ENCODE results near the gene SEMA5B.

Gene SEMA5B

DNA sequence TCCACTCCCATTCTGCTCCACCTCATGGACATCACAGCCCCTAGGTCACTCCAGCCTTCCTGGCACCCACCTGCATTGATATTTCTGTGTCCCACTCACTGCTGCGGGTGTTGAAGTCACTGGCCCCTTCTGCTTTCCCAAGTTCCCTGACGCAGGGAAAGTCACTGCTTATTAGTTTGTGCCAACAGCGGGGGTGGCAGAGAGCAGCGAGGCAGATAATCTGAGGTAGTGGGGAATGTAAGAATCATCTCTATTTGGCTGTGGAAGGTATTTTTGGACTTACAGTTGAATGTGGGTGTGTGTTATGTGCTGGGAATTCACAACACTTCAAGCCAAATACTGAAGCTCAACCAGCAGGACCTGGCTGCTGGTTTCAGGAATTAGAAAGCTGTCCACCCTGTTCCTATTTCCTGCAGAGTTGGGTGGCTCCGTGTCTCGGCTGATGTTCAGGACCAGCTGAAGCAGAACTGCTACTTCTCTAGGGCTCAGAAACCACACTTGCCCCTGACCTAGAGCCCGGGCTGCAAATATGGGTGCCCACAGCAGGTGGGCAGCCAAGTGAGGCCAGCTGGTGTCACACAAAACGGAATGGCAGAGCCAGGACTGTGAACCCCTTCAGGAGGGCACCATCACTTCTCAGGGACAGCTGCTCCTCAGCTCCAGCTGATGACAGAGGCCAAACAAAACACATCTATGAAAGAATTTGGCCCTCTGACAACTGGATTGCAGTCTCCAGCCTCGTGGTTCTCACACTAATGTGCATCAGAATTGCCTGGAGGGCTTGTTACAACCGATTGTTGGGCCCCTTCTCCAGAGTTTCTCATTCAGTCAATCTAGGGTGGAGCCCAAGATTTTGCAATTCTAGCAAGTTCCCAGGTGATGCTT lies 57.7 kb downstream of the SEMA5B start:
- no peaks in the 10 kb centered on the region for H3K27me3 ChIP-seq (ENCODE audit: insufficient read depth, poor library complexity, severe bottlenecking)
- no peak overlapping the region for H3K4me3 ChIP-seq (replicated peaks; ENCODE audit: insufficient read depth, low read length)
- no peak overlapping the region for H3K27ac ChIP-seq (replicated peaks)
- DNase-seq (ENCODE audit: low read depth in 1 of 2, low spot score in 1 of 2): no peak
- TF ChIP-seq, protein P1, sequence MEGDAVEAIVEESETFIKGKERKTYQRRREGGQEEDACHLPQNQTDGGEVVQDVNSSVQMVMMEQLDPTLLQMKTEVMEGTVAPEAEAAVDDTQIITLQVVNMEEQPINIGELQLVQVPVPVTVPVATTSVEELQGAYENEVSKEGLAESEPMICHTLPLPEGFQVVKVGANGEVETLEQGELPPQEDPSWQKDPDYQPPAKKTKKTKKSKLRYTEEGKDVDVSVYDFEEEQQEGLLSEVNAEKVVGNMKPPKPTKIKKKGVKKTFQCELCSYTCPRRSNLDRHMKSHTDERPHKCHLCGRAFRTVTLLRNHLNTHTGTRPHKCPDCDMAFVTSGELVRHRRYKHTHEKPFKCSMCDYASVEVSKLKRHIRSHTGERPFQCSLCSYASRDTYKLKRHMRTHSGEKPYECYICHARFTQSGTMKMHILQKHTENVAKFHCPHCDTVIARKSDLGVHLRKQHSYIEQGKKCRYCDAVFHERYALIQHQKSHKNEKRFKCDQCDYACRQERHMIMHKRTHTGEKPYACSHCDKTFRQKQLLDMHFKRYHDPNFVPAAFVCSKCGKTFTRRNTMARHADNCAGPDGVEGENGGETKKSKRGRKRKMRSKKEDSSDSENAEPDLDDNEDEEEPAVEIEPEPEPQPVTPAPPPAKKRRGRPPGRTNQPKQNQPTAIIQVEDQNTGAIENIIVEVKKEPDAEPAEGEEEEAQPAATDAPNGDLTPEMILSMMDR (IDR thresholded peaks at IDR 0.05; ENCODE audit: insufficient read depth, low read length): no peak
- TF ChIP-seq POLR2AphosphoS5 (IDR thresholded peaks at IDR 0.05; ENCODE audit: low read depth) (no peak), GABPA (IDR thresholded peaks at IDR 0.05; ENCODE audit: low read depth) (no peak), SPI1 (IDR thresholded peaks at IDR 0.05; ENCODE audit: borderline replicate concordance, low read depth) (no peak)
- TF ChIP-seq, protein P2, sequence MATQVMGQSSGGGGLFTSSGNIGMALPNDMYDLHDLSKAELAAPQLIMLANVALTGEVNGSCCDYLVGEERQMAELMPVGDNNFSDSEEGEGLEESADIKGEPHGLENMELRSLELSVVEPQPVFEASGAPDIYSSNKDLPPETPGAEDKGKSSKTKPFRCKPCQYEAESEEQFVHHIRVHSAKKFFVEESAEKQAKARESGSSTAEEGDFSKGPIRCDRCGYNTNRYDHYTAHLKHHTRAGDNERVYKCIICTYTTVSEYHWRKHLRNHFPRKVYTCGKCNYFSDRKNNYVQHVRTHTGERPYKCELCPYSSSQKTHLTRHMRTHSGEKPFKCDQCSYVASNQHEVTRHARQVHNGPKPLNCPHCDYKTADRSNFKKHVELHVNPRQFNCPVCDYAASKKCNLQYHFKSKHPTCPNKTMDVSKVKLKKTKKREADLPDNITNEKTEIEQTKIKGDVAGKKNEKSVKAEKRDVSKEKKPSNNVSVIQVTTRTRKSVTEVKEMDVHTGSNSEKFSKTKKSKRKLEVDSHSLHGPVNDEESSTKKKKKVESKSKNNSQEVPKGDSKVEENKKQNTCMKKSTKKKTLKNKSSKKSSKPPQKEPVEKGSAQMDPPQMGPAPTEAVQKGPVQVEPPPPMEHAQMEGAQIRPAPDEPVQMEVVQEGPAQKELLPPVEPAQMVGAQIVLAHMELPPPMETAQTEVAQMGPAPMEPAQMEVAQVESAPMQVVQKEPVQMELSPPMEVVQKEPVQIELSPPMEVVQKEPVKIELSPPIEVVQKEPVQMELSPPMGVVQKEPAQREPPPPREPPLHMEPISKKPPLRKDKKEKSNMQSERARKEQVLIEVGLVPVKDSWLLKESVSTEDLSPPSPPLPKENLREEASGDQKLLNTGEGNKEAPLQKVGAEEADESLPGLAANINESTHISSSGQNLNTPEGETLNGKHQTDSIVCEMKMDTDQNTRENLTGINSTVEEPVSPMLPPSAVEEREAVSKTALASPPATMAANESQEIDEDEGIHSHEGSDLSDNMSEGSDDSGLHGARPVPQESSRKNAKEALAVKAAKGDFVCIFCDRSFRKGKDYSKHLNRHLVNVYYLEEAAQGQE (IDR thresholded peaks at IDR 0.05; ENCODE audit: insufficient replicate concordance, low read depth): no peak

DNA sequence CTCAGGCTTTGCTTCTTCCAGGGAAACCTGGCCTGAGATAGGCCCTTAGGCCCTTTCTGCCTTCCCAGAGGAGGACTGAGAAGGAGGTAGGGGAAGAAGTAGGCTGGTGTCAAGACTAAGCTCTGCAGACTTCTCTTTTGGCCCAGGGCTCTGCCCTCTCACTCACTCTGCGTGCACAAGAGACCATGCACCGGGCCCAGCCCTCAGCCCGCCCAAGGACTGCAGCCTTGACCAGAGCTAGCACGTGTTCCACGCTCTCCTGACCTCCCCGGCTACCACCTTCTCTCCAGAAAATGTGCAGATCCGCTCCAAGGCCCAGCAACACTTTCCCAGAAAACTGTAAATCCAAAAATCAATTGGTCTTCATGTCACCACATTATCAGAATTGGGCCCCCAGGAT lies 59.8 kb downstream of the SEMA5B start:
- TF ChIP-seq POLR2AphosphoS5 (IDR thresholded peaks at IDR 0.05; ENCODE audit: low read depth): no peak
- TF ChIP-seq SPI1 (IDR thresholded peaks at IDR 0.05; ENCODE audit: borderline replicate concordance, low read depth): no peak
- TF ChIP-seq, protein P2 (IDR thresholded peaks at IDR 0.05; ENCODE audit: insufficient replicate concordance, low read depth): no peak
- TF ChIP-seq, protein P1 (IDR thresholded peaks at IDR 0.05; ENCODE audit: insufficient read depth, low read length): no peak
- TF ChIP-seq GABPA (IDR thresholded peaks at IDR 0.05; ENCODE audit: low read depth): no peak
- Histone ChIP-seq H3K27ac (replicated peaks) (no peak overlapping the region), H3K4me3 (replicated peaks; ENCODE audit: insufficient read depth, low read length) (no peak overlapping the region), H3K27me3 (ENCODE audit: insufficient read depth, poor library complexity, severe bottlenecking) (no peaks in the 10 kb centered on the region)
- no peak for DNase-seq (ENCODE audit: low read depth in 1 of 2, low spot score in 1 of 2)

- no peak overlapping the region for H3K4me3 ChIP-seq (replicated peaks; ENCODE audit: insufficient read depth, low read length)
- no peaks in the 10 kb centered on the region for H3K27me3 ChIP-seq (ENCODE audit: insufficient read depth, poor library complexity, severe bottlenecking)
- DNase-seq (ENCODE audit: low read depth in 1 of 2, low spot score in 1 of 2): no peak
- TF ChIP-seq, protein P1 (IDR thresholded peaks at IDR 0.05; ENCODE audit: insufficient read depth, low read length): no peak
- TF ChIP-seq GABPA (IDR thresholded peaks at IDR 0.05; ENCODE audit: low read depth) (no peak), POLR2AphosphoS5 (IDR thresholded peaks at IDR 0.05; ENCODE audit: low read depth) (no peak), SPI1 (IDR thresholded peaks at IDR 0.05; ENCODE audit: borderline replicate concordance, low read depth) (no peak)
- TF ChIP-seq, protein P2 (IDR thresholded peaks at IDR 0.05; ENCODE audit: insufficient replicate concordance, low read depth): no peak
- no peak overlapping the region for H3K27ac ChIP-seq (replicated peaks)
Observed at GRCh38 chr3:122967356-122967755, 60.2 kb downstream of the SEMA5B start.

All from HL-60 (cell line).